ENCODE data around the gene GPR37.

GPR37 gene, protein sequence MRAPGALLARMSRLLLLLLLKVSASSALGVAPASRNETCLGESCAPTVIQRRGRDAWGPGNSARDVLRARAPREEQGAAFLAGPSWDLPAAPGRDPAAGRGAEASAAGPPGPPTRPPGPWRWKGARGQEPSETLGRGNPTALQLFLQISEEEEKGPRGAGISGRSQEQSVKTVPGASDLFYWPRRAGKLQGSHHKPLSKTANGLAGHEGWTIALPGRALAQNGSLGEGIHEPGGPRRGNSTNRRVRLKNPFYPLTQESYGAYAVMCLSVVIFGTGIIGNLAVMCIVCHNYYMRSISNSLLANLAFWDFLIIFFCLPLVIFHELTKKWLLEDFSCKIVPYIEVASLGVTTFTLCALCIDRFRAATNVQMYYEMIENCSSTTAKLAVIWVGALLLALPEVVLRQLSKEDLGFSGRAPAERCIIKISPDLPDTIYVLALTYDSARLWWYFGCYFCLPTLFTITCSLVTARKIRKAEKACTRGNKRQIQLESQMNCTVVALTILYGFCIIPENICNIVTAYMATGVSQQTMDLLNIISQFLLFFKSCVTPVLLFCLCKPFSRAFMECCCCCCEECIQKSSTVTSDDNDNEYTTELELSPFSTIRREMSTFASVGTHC

DNA sequence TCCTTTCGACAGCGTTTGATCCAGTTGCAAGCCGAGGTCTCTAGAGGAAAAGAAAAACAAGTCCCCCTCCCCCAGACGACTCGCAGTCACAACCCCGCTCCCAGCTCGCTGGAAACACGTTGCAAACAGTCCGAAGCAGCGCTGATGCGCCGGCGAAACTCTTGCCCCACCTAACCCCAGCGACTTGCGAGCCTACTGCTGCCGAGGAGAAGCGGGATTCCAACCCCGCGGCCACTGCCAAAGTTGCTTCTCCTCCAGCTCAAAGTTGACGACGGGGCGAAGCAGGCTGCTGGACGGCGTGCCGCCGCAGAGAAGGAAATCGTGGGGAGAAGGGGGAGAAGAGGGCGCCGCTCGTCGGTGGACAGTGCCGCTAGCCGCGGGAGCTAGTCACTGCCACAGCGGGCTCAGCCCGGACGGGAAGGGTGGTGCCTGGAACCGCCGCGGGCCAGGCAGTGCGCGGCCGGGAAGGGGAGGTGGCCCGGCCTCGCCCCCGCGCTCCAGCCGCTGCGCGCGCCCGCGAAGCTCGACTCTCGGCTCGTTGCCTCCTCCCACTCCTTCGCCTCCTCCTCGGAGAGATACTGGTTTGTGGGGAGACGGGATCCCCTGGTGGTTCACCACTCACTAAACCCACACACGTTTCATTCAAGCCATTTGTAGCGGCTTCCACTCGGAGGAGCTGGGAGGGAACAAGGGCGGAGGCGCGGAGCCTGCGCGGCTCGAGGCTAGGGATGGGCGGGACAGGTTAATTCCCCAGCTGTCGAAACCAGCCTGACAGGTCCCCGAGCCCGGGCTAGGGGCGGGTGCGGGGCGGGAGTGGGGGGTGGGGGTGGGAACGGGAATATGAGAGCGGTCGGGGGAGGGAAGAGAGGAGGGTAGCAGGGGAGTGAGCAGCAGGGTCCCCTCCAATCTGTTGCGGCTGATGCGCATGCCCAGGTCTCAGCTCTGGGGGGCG lies at the start of gene GPR37:
Gene GPR37 (minus strand): TSS at position 392 of the 952 bp plus-strand sequence. CDS start 816 bp downstream, outside the sequence.
- DNase-seq (ENCODE audit: low read depth in 1 of 2, low spot score in 1 of 2), result no peak

DNA sequence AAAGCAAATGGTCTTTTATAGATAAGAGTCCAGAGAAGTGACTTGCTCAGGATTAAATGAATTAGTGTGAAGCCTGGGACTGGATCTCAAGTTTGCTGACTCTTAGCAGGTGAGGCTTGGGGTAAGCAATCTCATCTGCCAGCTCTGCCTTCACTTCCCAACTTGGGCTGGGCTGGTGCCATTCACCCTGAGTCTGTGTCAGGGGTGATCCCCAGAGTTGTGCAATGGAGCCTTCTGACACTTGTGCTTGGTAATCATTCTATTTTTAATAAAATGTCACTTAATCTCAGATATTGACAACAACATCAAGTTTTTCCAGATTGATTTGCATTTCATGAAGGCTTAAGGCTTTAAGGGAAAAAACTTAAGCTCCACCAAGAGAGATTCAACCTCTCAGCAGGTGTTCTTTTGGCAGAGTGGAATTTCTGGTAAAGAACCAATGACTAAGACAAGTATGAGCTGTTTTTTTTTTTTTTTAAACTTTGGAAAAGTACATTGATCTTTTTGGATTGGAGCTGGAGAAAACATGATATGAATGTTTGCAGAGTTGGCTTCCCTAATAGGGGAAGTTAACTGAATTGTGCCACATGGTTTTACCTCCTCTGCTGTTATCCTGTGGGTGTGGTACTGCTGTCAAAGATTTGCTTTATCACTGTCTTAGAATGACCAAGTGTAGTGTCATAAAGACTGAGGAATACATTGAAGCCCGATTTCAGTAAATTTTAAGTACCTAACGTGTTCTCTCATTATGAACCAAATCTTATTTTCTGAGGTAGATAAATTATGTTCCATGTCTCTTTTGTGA lies 48.6 kb upstream of the GPR37 start:
- no peak for DNase-seq (ENCODE audit: low read depth in 1 of 2, low spot score in 1 of 2)

DNA sequence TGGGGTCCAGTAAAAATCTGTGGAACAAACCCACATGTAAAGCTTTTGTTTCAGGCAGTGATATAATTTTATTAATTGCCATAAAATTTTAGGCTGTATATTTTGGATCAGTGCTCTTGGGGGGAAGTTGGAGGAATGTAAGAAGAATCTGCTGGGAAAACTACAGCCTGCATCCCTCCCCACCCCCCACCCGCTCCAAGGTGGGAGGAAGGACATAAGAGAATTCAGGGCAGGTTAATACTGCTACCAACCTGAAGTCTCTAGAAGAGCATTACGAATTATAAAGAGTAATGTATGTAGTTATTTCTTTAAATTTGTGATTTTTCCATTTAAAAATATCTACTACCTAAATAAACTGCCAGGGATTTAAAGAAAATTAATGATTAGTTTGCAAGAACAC lies 47.2 kb upstream of the GPR37 start:
- no peak for DNase-seq (ENCODE audit: low read depth in 1 of 2, low spot score in 1 of 2)

DNA sequence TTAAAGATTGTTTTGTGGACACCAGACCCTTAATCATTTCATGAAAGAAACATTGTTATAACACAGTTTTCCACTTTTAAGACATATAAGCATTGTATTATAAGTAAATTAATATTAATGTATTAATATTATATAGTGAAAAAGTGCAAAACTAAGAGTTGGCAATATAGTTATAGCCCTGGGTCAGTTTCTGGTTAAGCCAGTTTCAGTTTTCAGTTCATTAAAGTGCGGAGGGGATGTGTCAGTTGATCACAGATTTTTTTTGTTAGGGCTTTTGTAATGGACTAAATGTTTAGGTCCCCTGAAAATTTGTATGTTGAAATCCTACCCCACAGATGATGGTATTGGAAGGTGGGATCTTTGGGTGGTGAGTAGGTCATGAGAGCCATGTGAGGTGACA lies 45.7 kb upstream of the GPR37 start:
- DNase-seq (ENCODE audit: low read depth in 1 of 2, low spot score in 1 of 2), result no peak

DNA sequence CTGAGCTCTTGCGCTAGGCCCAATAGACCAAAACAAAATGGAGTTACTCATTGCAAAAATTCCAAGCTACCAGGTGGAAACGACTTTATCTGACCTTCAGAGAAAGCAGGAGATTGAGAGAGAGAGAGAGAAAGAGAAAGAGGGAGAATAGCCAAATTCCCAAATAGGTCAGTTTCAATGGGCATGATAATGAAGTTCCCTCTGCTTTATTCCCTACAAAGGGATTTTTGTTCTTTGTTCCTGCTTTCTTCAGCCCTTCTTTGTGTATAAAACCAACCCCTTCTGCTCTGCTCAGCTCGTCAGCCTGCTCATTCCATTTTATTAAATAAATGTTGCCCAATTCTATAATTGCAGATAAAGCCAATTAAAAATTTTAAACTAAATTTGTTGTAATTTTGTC lies 45.0 kb upstream of the GPR37 start:
- no peak for DNase-seq (ENCODE audit: low read depth in 1 of 2, low spot score in 1 of 2)

DNA sequence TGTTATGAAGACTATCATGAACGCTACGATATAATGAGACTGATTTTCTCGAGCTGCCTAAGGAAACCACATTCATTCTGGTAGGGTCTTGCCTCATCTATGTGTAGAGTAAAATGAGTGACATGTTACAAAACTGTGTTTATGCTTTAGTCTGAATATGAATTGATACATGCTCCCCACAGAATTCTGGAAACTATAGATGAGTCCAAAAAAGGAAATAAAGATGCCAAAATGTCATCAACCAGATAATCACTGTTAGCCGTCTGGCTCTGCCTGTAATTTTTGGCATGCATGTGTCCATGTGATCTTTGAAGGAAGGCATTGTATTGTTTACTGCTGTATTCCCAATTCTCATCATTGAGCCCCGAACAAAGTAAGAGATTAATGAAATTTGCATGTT lies 42.6 kb upstream of the GPR37 start:
- DNase-seq (ENCODE audit: low read depth in 1 of 2, low spot score in 1 of 2), result no peak

DNA sequence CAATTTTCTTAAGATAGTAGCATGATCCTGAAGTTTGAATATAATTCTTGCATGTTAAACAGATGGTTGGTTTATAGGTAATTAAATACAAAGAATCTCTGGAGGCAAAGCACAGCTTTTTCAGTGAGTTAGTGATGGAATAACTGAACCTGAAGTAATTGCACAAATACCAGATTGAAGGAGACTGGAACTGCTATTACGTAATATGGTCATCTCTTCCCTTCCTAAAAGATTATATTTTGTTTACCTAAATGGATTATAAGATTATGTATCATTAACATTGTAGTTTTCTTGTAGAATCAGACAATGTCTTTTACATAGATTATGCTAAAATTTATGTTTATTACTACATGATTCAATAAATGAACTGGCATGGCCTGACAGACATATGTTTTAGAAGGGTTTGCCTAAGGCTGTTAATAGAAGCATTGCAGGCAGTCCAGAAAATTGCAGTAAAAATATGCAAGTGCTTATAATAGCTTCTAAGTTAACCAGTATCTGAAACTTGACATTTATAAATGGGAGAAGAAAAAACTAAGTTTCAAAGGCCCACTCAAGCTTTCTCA lies 35.8 kb upstream of the GPR37 start:
- DNase-seq (ENCODE audit: low read depth in 1 of 2, low spot score in 1 of 2), result no peak

DNA sequence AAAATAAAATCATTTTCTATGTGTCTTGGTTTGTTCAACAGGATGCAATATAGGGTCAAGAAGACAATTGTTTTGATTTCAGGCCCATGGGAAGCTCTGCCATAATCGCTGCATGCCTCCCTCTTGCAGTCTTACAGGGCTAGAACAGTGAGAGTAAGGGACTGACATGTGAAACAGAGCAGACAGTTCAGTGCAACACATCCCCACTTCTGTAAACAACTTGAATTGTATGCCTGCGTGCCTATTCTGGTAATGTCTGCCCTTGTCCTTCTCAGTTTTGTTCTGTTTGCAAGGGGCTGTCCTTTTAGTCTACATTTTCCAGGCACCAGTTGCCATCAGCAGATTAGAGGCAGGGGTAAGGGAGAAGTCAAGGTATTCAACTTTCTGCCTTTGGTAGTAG lies 34.8 kb upstream of the GPR37 start:
- no peak for DNase-seq (ENCODE audit: low read depth in 1 of 2, low spot score in 1 of 2)

DNA sequence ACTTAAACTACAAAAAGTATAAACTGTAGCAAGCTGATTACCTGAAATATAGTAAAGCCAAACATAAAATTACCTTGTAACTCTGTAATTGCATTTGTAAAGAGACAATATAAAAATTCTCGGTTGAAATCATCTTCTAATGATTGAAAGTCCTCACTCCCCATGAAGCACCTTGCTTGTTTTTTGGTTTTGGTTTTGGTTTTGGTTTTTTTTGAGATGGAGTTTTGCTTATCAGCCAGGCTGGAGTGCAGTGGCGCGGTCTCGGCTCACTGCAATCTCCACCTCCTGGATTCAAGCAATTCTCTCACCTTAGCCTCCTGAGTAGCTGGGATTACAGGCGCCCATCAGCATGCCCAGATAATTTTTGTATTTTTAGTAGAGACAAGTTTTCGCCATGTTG lies 33.9 kb upstream of the GPR37 start:
- DNase-seq (ENCODE audit: low read depth in 1 of 2, low spot score in 1 of 2), result no peak

DNA sequence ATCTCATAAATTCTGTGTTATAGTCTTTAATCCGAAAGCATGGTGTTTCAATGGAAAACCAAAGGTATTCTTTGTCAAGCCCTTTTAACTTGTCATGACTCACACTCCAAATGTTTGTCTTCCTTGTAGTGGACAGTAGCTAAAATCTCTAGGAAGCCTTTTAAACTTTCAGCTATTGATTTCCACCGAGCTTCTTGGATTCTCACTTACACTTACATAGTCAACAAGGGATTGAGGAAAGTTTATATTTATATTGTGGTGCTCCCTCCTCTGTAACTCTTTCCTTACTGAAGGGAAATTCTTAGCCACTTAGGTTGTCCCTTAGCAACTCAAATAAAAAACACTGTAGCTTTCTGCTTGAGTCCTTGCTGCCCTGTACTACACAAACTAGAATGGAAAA lies 31.2 kb upstream of the GPR37 start:
- DNase-seq (ENCODE audit: low read depth in 1 of 2, low spot score in 1 of 2), result no peak

DNA sequence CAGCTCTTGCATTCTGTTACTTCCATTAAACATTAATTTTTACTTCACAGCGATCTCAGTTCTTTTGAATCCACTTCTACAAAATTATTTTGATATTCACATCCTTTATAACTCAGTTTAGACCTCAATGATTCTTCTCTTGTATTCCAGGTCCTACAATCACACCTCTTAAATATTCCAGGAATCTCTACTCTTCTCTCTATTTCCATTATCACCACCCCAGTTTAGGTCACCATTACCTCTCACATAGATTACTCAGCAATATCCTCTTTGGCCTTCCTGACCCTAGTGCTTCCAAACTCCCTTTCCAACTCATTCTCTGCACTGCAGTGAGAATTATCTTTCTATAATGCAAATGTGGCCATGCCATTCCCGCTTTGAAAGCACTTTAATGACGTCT lies 27.1 kb upstream of the GPR37 start:
- DNase-seq (ENCODE audit: low read depth in 1 of 2, low spot score in 1 of 2), result no peak

DNA sequence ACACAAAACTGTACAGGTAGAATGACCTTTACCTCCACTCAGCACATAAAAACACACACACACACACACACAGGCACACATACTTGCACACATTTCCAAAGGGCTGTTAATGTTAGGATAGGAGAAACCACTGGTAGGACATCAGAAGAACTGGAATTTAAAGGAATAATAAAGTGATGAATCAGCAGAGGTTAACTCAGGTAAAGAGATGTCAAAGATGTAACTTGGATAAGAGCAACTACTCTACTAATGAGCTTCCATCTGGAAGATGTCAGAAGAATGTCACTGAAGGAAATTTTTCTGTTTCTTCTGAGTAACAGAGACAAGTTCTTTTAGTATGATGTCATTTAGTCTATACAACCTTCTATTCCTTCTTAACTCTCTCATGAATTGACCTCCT lies 26.4 kb upstream of the GPR37 start:
- no peak for DNase-seq (ENCODE audit: low read depth in 1 of 2, low spot score in 1 of 2)

DNA sequence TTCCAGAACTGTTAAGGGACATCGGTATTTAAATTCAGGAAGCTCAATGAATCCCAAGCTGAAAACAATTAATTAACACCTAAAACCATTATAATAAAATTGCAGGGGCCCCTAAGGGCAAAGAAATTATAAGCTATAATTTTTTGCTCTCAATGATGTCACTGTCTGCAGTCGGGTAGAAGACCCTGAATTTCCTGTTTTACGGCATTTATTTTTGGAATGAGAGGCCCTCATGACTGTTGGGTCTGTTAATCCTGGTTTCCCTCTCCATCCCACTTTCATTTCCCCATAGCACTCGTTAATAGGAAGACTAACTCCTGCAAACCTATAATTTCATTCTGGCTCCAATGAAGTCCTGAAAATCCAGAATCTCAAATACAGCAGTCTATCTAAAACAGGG lies 25.8 kb upstream of the GPR37 start:
- no peak for DNase-seq (ENCODE audit: low read depth in 1 of 2, low spot score in 1 of 2)

DNA sequence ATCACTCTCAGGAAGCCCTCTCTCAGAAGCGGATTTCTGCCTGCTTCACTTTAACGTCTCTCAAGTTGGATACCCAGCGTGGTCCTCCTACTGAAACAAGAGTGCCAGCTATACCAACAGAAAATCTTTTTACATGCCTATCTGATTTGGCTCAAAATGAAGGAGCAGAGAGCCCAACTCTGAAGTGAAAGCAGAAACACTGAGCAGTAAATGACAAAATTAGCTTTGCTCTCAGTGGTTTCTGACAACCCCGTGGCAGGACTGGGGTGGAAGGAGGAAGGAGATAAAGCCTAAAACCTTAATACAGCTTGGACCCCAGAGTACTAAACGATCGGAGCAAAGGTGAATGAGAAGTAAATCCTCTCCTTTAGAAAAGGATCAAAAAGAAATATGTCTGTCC lies 25.1 kb upstream of the GPR37 start:
- DNase-seq (ENCODE audit: low read depth in 1 of 2, low spot score in 1 of 2), result no peak

DNA sequence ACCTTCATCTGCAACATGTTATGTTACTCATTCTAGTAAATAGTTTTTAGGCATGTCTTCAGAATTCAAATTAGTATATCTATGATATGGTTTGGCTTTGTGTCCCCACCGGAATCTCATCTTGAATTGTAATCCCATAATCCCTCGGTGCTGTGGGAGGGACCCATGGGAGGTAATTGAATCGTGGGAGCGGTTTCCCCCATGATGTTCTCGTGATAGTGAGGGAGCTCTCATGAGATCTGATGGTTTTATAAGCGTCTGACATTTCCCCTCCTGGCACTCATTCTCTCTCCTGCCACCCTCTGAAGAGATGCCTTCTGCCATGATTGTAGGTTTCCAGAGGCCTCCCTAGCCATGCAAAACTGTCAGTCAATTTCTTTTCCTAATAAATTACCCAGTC lies 20.4 kb upstream of the GPR37 start:
- no peak for DNase-seq (ENCODE audit: low read depth in 1 of 2, low spot score in 1 of 2)

DNA sequence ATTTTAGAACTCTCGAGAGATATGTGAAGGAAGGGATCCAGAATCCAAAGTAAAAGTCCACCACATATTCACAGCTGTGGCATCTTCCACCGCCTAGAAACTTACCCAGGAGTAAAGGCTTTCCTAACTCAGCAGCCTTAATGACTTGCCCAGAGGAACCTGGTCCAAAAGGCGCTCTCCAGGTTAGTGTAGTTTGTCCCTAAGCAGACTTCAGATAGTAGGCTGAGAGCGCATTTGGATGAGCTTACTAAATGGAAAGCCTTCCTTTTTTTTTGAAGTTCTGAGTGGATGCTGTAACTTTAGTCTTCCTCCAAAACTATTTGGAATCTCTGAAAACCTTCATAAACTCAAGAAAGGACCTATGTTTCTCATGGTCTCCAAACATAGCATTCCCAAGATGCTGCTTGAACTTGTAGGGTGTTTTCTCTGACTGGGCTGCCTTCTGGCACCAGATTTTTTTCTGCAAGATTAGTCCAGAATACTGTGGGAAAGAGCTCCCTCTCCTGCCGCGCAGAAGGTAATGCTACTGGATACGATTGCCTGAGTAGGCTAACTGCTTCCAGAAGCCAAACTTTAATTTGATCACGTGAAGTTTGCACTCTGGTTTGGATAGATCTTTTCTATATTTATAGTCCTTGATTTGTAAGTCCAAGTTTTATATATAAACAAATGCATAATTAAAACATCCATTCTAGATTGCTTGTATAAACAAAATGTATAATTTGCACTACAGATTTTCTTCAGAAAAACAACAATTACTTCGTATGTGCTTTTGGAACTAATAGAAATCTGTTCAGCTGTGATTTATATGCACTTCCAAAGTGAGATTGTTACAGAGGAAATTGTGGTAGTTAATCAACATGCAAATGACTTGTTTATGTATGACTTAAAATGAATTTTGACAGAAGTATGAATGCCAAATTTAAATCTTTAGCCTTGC lies 19.6 kb upstream of the GPR37 start:
- no peak for DNase-seq (ENCODE audit: low read depth in 1 of 2, low spot score in 1 of 2)

DNA sequence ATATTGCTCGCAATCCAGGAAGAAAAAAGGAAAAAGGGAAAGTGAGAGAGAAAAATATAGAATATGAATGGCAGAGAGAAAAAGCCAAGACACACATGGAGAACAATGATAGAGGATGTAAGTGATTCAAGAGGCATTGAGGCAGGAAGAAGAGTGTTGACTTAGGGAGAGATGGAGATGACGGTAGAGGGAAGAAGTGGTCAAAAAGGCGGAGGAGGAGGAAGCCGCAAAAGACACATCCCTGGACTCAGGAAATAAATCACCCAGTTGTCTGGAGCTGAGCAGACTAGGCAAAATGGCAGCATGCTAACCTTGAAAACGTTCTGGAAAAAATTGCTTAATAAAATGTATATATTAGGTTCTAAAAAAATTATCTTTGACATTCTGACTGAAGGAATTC lies 17.7 kb upstream of the GPR37 start:
- DNase-seq (ENCODE audit: low read depth in 1 of 2, low spot score in 1 of 2), result no peak

DNA sequence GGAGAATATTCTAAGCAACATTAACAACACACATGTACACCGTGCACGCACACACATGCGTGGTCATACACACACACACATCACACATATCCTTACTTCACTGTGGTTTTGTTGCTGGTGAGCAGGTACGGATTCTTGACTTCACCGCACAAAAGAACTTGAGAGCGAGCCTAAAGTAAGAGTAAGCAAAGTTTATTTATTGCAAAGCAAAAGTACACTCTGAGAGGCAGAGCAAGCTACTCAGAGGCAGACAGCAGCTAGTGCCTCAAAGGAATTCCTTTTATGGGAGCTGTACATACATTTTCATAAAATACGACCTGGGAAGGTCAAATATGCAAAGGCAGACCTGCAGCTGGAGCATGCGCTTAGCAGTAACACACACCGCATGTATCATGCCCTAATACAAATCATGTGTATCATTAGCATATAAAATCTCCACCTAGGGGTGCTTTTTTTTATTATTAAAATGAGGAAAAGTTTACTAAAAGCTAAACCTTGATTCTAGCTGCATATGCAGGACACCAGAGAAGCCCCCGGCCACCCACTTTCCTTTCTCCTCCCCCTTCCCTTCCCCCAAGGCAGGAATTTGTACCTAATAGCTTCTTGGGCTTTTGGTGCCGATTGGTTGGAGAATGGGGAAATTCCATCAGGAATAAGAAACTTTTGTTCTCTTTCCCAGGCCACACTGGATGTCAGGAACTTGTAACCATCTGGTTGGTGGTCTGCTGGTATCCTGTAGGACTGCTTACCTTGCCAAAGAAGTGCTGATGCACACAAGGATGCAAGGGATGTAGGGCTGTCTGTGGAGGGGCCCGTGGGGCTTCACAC lies 16.5 kb upstream of the GPR37 start:
- DNase-seq (ENCODE audit: low read depth in 1 of 2, low spot score in 1 of 2), result no peak

DNA sequence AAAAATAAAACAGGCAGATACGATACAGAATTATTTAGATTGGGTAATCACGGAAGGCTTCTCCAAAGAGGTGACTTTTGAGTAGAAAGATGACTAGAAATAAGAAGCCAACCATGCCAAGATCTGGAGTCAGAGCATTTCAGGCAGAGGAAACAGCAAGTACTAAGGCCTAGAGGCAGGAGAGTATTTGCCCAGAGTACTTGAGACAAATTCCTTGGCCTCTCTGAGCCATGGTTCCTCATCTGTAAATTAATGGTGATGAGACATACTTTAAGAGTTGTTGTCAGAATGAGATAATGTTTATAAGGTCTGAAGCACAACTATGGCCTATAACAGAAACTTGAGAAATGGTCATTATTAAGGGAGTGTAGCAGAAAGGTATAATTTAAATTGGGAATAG lies 15.8 kb upstream of the GPR37 start:
- DNase-seq (ENCODE audit: low read depth in 1 of 2, low spot score in 1 of 2), result no peak

All from activated T-helper 1 cell treated with anti-CD3 and anti-CD28 coated beads, Interleukin-2, amount 50 U/mL, for 16 hours (primary cell).